ENCODE measurements around the gene PTRHD1.

DNA sequence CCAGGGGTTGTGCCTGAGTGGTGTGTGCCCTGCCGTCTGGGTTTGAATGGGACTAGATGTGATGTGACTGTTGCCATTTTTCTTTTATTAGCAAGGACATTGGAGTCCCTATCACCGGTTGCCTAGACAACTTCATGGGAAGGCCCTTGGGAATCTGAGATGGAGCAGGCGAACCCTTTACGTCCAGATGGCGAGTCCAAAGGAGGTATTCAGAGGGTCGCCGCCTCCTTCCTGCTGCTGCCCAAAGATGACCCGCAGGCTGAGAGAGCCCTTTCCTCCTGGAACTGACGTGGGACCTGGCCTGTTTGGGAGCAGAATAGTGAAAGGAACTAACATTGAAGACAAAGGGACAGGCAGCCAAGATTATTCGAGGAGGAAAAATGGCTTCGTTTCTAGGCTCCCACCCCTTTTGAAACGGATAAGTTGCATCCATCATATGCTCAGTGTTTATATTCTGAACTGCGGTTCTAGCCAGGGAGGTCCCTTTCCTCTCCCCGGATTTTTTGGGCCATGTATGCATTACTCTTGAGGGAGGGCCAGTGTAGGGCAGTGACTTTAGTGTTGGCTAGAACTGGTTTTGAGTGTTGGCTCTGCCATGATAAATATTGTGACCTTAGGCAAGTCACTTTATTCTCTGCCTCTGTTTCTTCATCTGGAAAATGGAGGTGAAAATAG lies 707 bp upstream of the PTRHD1 start:
- no peak for TF ChIP-seq CTCF (IDR thresholded peaks at IDR 0.05)
- TF ChIP-seq EZH2 (IDR thresholded peaks at IDR 0.05) = no peak
- no peak for TF ChIP-seq EZH2phosphoT487 (IDR thresholded peaks at IDR 0.05)
